SK-N-SH (cell line): Measurements from ENCODE around the gene PDZD2. TPM values are rescaled to one million over a fixed set of nuclear protein-coding genes. Genes with fewer than 3 reads are reported as not detected.

Experiments used
- CTCF ChIA-PET: fragments of 300-600, 350-600 bp; formaldehyde crosslinking; extraction: SDS; loops from one replicate; lab custom pipeline; 2021; lab: Yijun Ruan, JAX
- POLR2A ChIA-PET: fragments of 350-600 bp; sonication (Branson Sonifier 250); formaldehyde crosslinking; extraction: SDS; loops from one replicate; lab custom pipeline; 2020; ENCODE audit warnings: antibody characterized with exemption, inconsistent platforms; lab: Yijun Ruan, JAX
- DNase-seq: peaks from one replicate; pipeline ENCODE4 v3.0.0; 2012
- H2AFZ ChIP-seq: fragments of 200-600 bp; sonication (generic); 2 replicates; pipeline ENCODE4 v1.8.1; 2016; ENCODE audit warnings: antibody characterized with exemption, mild to moderate bottlenecking, low read depth
- H3F3A ChIP-seq: fragments of 200-600 bp; sonication (generic); replicated peaks from 2 replicates; pipeline ENCODE3; 2016; ENCODE audit warnings: antibody characterized with exemption, mild to moderate bottlenecking; ENCODE audit not compliant: insufficient read depth
- H3K27ac ChIP-seq, 2 experiments: fragments of 200-500 bp in 1 of 2; fragments of 200-600 bp in 1 of 2; sonication (Bioruptor generic) in 1 of 2; sonication (generic), shearing (Covaris generic) in 1 of 2; 2 replicates each; pipeline versions ENCODE4 v1.5.1 to v1.6.1; 2014 to 2016; ENCODE audit warnings: low read depth in 2 of 2, inconsistent platforms in 1 of 2, low read length in 1 of 2, mild to moderate bottlenecking in 1 of 2, mixed read lengths in 1 of 2
- H3K27me3 ChIP-seq: fragments of 200-600 bp; sonication (generic), shearing (Covaris generic); 2 replicates; pipeline ENCODE4 v1.6.1; 2016; ENCODE audit warnings: mixed run types; ENCODE audit not compliant: insufficient read depth
- H3K36me3 ChIP-seq, 2 experiments: fragments of 200-500 bp in 1 of 2; fragments of 200-600 bp in 1 of 2; sonication (Bioruptor generic) in 1 of 2; sonication (generic) in 1 of 2; replicated peaks in 1 of 2; 2 replicates each; pipeline versions ENCODE3 to v1.5.1; 2014 to 2016; ENCODE audit warnings: low read length in 1 of 2, mild to moderate bottlenecking in 1 of 2; ENCODE audit not compliant: insufficient read depth in 2 of 2, control insufficient read depth in 1 of 2
- H3K4me1 ChIP-seq, 2 experiments: fragments of 200-500 bp in 1 of 2; fragments of 200-600 bp in 1 of 2; sonication (Bioruptor generic) in 1 of 2; sonication (generic), shearing (Covaris generic) in 1 of 2; 2 replicates each; pipeline versions ENCODE4 v1.5.1 to v1.6.1; 2014 to 2016; ENCODE audit warnings: low read depth in 1 of 2, low read length in 1 of 2, mixed run types in 1 of 2; ENCODE audit not compliant: insufficient read depth in 2 of 2, control insufficient read depth in 1 of 2
- H3K4me2 ChIP-seq: fragments of 200-600 bp; sonication (generic), shearing (Covaris generic); 2 replicates; pipeline ENCODE4 v1.6.1; 2017; ENCODE audit warnings: mixed run types
- H3K4me3 ChIP-seq, 2 experiments: fragments of 200-500 bp in 1 of 2; fragments of 200-600 bp in 1 of 2; sonication (Bioruptor generic) in 1 of 2; sonication (generic), shearing (Covaris generic) in 1 of 2; 2 replicates each; pipeline versions ENCODE4 v1.5.1 to v1.8.1; 2014 to 2016; ENCODE audit warnings: low read depth in 2 of 2, inconsistent platforms in 1 of 2, low read length in 1 of 2, mild to moderate bottlenecking in 1 of 2, mixed read lengths in 1 of 2, moderate library complexity in 1 of 2
- H3K79me2 ChIP-seq: fragments of 200-600 bp; sonication (generic); 2 replicates; pipeline ENCODE4 v1.8.1; 2017; ENCODE audit warnings: mild to moderate bottlenecking; ENCODE audit not compliant: insufficient read depth
- H3K9ac ChIP-seq: fragments of 200-600 bp; sonication (generic); 2 replicates; pipeline ENCODE4 v1.6.1; 2017; ENCODE audit warnings: mixed run types
- H3K9me2 ChIP-seq: fragments of 200-600 bp; sonication (generic); 2 replicates; pipeline ENCODE4 v1.6.1; 2017; ENCODE audit warnings: mixed run types
- H3K9me3 ChIP-seq: fragments of 200-600 bp; sonication (generic); 2 replicates; pipeline ENCODE4 v1.6.1; 2017; ENCODE audit warnings: mixed run types, mild to moderate bottlenecking, moderate library complexity
- H4K20me1 ChIP-seq: fragments of 200-600 bp; sonication (generic); 2 replicates; pipeline ENCODE4 v1.6.1; 2017; ENCODE audit warnings: mild to moderate bottlenecking, mixed run types; ENCODE audit not compliant: insufficient read depth
- CTCF ChIP-seq: fragments of 200-600 bp; sonication (generic); IDR thresholded peaks from 2 replicates; pipeline ENCODE4 v1.6.1; 2017; ENCODE audit warnings: antibody characterized with exemption, mild to moderate bottlenecking, moderate library complexity
- ELF1 ChIP-seq: IDR thresholded peaks from 2 replicates; pipeline ENCODE4 v1.4.0; 2012
- FOSL2 ChIP-seq: IDR thresholded peaks from 2 replicates; pipeline ENCODE4 v1.4.0; 2012; ENCODE audit warnings: low read depth, mild to moderate bottlenecking, moderate library complexity, borderline replicate concordance
- GATA2 ChIP-seq: sonication (generic); formaldehyde crosslinking; IDR thresholded peaks from 2 replicates; pipeline ENCODE4 v1.5.0; 2020; ENCODE audit warnings: mild to moderate bottlenecking, missing genetic modification reagents
- IRF3 ChIP-seq: fragments of 150-350 bp; IDR thresholded peaks from 2 replicates; pipeline ENCODE4 v1.6.1; 2016; ENCODE audit warnings: mild to moderate bottlenecking, low read depth, low read length
- JUND ChIP-seq: IDR thresholded peaks from 2 replicates; pipeline ENCODE4 v1.4.0; 2012
- MEF2A ChIP-seq: IDR thresholded peaks from 2 replicates; pipeline ENCODE4 v1.4.0; 2012; ENCODE audit warnings: low read depth, borderline replicate concordance
- NFIC ChIP-seq: IDR thresholded peaks from 2 replicates; pipeline ENCODE4 v1.4.0; 2012; ENCODE audit warnings: borderline replicate concordance
- NRF1 ChIP-seq: IDR thresholded peaks from 2 replicates; pipeline ENCODE4 v1.6.1; 2012; ENCODE audit warnings: low read depth, mild to moderate bottlenecking, low read length
- PBX3 ChIP-seq: IDR thresholded peaks from 2 replicates; pipeline ENCODE4; 2012
- POLR2AphosphoS5 ChIP-seq: IDR thresholded peaks from 2 replicates; pipeline ENCODE4 v1.6.1; 2012; ENCODE audit warnings: low read depth, low read length
- RXRA ChIP-seq: IDR thresholded peaks from 2 replicates; pipeline ENCODE4 v1.4.0; 2012; ENCODE audit warnings: low read depth, mild to moderate bottlenecking, borderline replicate concordance
- SIN3A ChIP-seq: IDR thresholded peaks from 2 replicates; pipeline ENCODE4 v1.6.1; 2012; ENCODE audit warnings: low read depth, mild to moderate bottlenecking, low read length, moderate library complexity, borderline replicate concordance
- SMC3 ChIP-seq: IDR thresholded peaks from 2 replicates; pipeline ENCODE4 v1.6.1; 2012; ENCODE audit warnings: low read depth, low read length, improper control_type of control experiment
- TAF1 ChIP-seq: IDR thresholded peaks from 2 replicates; pipeline ENCODE4 v1.6.1; 2012; ENCODE audit warnings: low read depth, mild to moderate bottlenecking, low read length, moderate library complexity, borderline replicate concordance
- TEAD4 ChIP-seq: IDR thresholded peaks from 2 replicates; pipeline ENCODE4 v1.4.0; 2012; ENCODE audit warnings: mild to moderate bottlenecking, borderline replicate concordance; ENCODE audit not compliant: insufficient read depth
- USF1 ChIP-seq: IDR thresholded peaks from 2 replicates; pipeline ENCODE4 v1.4.0; 2012; ENCODE audit warnings: low read depth, borderline replicate concordance
- YY1 ChIP-seq: IDR thresholded peaks from 2 replicates; pipeline ENCODE4 v1.4.0; 2012; ENCODE audit warnings: low read depth, mild to moderate bottlenecking
- ZBTB33 ChIP-seq: IDR thresholded peaks from 2 replicates; pipeline ENCODE4 v1.4.0; 2012; ENCODE audit warnings: low read depth, borderline replicate concordance
- WGBS: methylation state at CpG from one replicate; pipeline ENCODE4 v1.1.6; 2017; ENCODE audit warnings: low lambda C conversion rate; 5-methylcytosine and 5-hydroxymethylcytosine counted together
- polyA plus RNA-seq, 3 experiments: library from polyadenylated mRNA; depleted of rRNA; stranded (reverse); fragments of >200 nt; gene quantifications; 2 replicates each; pipeline ENCODE4 v1.2.3, GENCODE V29; 2012

Gene PDZD2
- polyA plus RNA-seq, 1 of the 3 experiments (the other 2 are of a cell fraction): 0.13 TPM

- peaks cover 0 to 45% of the 10 kb centered on the region in 2 experiments; a peak in 1 of 4 replicates for H3K4me1 ChIP-seq
- ChIA-PET POLR2A (no interaction called here), CTCF (interaction anchor here (1.2 kb wide), 1 partner anchor 50 kb away, joined by 4 read pairs; no protein-coding TSS in a partner anchor)
- H3K9me2 ChIP-seq: no peaks in the 10 kb centered on the region
- TF ChIP-seq TEAD4 (no peak), TAF1 (no peak), IRF3 (no peak), POLR2AphosphoS5 (no peak), NRF1 (no peak), ZBTB33 (no peak), RXRA (no peak), FOSL2 (no peak), SMC3 (no peak), ELF1 (no peak), PBX3 (no peak)
- no peak for DNase-seq
- H4K20me1 ChIP-seq: no peaks in the 10 kb centered on the region
- H3K36me3 ChIP-seq: no peaks in the 10 kb centered on the region
- H3K79me2 ChIP-seq: no peaks in the 10 kb centered on the region
- 30% methylated on average over 11 of the region's 11 CpGs for WGBS
- H3K27me3 ChIP-seq: no peaks in the 10 kb centered on the region
- H3K4me3 ChIP-seq: no peak overlapping the region
- H3K27ac ChIP-seq: peak overlapping the region in 1 of 2 experiments; percentile 96; a peak in 2 of 4 replicates
- H3K9me3 ChIP-seq: no peaks in the 10 kb centered on the region
- no peak overlapping the region for H3K4me2 ChIP-seq
- H2AFZ ChIP-seq: no peak overlapping the region
- H3K9ac ChIP-seq: no peak overlapping the region
- H3F3A ChIP-seq: no peaks in the 10 kb centered on the region
These were observed 120.0 kb downstream of the PDZD2 start for GRCh38 chr5:31758803-31759425.

GRCh38 chr5:31759925-31760324 lies 121.0 kb downstream of the PDZD2 start:
- CTCF ChIA-PET: interaction anchor here (0.6 kb wide), 1 partner anchor 12 kb away, joined by 3 read pairs; no protein-coding TSS in a partner anchor
- Histone ChIP-seq H3K36me3 (no peaks in the 10 kb centered on the region), H3K27me3 (no peaks in the 10 kb centered on the region), H3K9ac (no peak overlapping the region), H3K9me2 (no peaks in the 10 kb centered on the region), H4K20me1 (no peaks in the 10 kb centered on the region), H3K4me3 (no peak overlapping the region), H3K4me1 (peaks cover 0 to 40% of the 10 kb centered on the region in 2 experiments; a peak in 1 of 4 replicates), H3K9me3 (no peaks in the 10 kb centered on the region), H3K27ac (0 out of 4 replicates have a peak overlapping the region, but pooled peaks of 1 of the 2 experiments have one; percentile 8), H3K4me2 (no peak overlapping the region), H2AFZ (no peak overlapping the region), H3F3A (no peaks in the 10 kb centered on the region), H3K79me2 (no peaks in the 10 kb centered on the region)
- DNase-seq: no peak
- POLR2A ChIA-PET: no interaction called here
- WGBS: 38% methylated on average over 2 of the region's 2 CpGs
- no peak for TF ChIP-seq POLR2AphosphoS5
- TF ChIP-seq JUND: no peak
- TF ChIP-seq SIN3A: no peak
- TF ChIP-seq GATA2 (CRISPR knock-in tag): no peak
- no peak for TF ChIP-seq USF1
- no peak for TF ChIP-seq YY1
- TF ChIP-seq FOSL2: no peak
- no peak for TF ChIP-seq CTCF
- no peak for TF ChIP-seq MEF2A
- TF ChIP-seq NFIC: no peak
- no peak for TF ChIP-seq IRF3
